ENCODE results near the gene NFE2.
A peak's percentile ranks its signal among the peaks of the same experiment; 100 is the strongest.

GRCh38 chr12:54261815-54262402 lies 38.9 kb downstream of the NFE2 start:
- TF ChIP-seq, protein P1, sequence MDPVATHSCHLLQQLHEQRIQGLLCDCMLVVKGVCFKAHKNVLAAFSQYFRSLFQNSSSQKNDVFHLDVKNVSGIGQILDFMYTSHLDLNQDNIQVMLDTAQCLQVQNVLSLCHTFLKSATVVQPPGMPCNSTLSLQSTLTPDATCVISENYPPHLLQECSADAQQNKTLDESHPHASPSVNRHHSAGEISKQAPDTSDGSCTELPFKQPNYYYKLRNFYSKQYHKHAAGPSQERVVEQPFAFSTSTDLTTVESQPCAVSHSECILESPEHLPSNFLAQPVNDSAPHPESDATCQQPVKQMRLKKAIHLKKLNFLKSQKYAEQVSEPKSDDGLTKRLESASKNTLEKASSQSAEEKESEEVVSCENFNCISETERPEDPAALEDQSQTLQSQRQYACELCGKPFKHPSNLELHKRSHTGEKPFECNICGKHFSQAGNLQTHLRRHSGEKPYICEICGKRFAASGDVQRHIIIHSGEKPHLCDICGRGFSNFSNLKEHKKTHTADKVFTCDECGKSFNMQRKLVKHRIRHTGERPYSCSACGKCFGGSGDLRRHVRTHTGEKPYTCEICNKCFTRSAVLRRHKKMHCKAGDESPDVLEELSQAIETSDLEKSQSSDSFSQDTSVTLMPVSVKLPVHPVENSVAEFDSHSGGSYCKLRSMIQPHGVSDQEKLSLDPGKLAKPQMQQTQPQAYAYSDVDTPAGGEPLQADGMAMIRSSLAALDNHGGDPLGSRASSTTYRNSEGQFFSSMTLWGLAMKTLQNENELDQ (tag by site-specific recombination; IDR thresholded peaks at IDR 0.05; ENCODE audit: low read depth): no peak
- TF ChIP-seq CTCF (tag by site-specific recombination; IDR thresholded peaks at IDR 0.05) (no peak), ZNF571 (tag by site-specific recombination; IDR thresholded peaks at IDR 0.05) (no peak), ZNF280D (tag by site-specific recombination; IDR thresholded peaks at IDR 0.05) (no peak), HOXC10 (CRISPR knock-in tag; IDR thresholded peaks at IDR 0.05) (no peak), HOXD13 (CRISPR knock-in tag; IDR thresholded peaks at IDR 0.05; ENCODE audit: borderline replicate concordance) (no peak), ZNF175 (tag by site-specific recombination; IDR thresholded peaks at IDR 0.05) (no peak), ZNF707 (tag by site-specific recombination; IDR thresholded peaks at IDR 0.05) (no peak), ZNF274 (IDR thresholded peaks at IDR 0.05; ENCODE audit: low read length) (no peak), ZNF274 (tag by site-specific recombination; IDR thresholded peaks at IDR 0.05; ENCODE audit: borderline replicate concordance) (no peak), PRDM6 (tag by site-specific recombination; IDR thresholded peaks at IDR 0.05) (peak; percentile 39; the same call in 1 of the 2 replicates)
- TF ChIP-seq, protein P2, sequence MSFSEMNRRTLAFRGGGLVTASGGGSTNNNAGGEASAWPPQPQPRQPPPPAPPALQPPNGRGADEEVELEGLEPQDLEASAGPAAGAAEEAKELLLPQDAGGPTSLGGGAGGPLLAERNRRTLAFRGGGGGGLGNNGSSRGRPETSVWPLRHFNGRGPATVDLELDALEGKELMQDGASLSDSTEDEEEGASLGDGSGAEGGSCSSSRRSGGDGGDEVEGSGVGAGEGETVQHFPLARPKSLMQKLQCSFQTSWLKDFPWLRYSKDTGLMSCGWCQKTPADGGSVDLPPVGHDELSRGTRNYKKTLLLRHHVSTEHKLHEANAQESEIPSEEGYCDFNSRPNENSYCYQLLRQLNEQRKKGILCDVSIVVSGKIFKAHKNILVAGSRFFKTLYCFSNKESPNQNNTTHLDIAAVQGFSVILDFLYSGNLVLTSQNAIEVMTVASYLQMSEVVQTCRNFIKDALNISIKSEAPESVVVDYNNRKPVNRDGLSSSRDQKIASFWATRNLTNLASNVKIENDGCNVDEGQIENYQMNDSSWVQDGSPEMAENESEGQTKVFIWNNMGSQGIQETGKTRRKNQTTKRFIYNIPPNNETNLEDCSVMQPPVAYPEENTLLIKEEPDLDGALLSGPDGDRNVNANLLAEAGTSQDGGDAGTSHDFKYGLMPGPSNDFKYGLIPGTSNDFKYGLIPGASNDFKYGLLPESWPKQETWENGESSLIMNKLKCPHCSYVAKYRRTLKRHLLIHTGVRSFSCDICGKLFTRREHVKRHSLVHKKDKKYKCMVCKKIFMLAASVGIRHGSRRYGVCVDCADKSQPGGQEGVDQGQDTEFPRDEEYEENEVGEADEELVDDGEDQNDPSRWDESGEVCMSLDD (tag by site-specific recombination; IDR thresholded peaks at IDR 0.05): no peak

All from HEK293 (cell line).